Pancreas (tissue), 10 donors: ENCODE data around the gene LEFTY2. TPM values are rescaled to one million over a fixed set of nuclear protein-coding genes. Genes with fewer than 3 reads are reported as not detected.
A peak's percentile ranks its signal among the peaks of the same experiment; 100 is the strongest.
"Not testable (repeated sequence)": the region's sequence is repeated elsewhere in the genome, so short reads cannot be mapped to it uniquely, and the experiment has no call there.

ENCODE experiments used
- ATAC-seq, 4 donors: fragments of 200-7000 bp; cut with Tn5 transposase; one replicate each; pipeline versions ENCODE4 v1.8.0 to v1.9.1; 2020; ENCODE audit warnings: mild to moderate bottlenecking in 4 of 4, moderate library complexity in 4 of 4
- DNase-seq, 6 donors: peaks; one replicate each; pipeline ENCODE4 v3.0.0-alpha.2; 2020
- FAIRE-seq: peaks from 2 replicates; lab custom pipeline; 2012; peaks lifted over from hg19 to GRCh38; lab: Jason Lieb, UNC
- H3K27ac ChIP-seq, 4 donors: fragments of 200-600 bp; sonication (generic); 1 replicate in 3 of 4; 2 replicates in 1 of 4; pipeline versions ENCODE4 v1.5.0 to v1.8.0; 2020
- H3K27me3 ChIP-seq, 4 donors: fragments of 200-600 bp; one replicate each; pipeline ENCODE4 v1.8.0; 2021
- H3K36me3 ChIP-seq, 3 donors: fragments of 200-600 bp; sonication (generic) in 1 of 3; one replicate each; pipeline versions ENCODE4 v1.5.0 to v1.8.0; 2020 to 2021
- H3K4me1 ChIP-seq, 3 donors: fragments of 200-600 bp; one replicate each; pipeline ENCODE4 v1.8.0; 2021
- H3K4me3 ChIP-seq, 4 donors: fragments of 200-600 bp; sonication (generic) in 2 of 4; one replicate each; pipeline versions ENCODE4 v1.5.0 to v1.8.0; 2020 to 2021
- H3K9me3 ChIP-seq, 4 donors: fragments of 200-600 bp; one replicate each; pipeline ENCODE4 v1.8.0; 2021
- CTCF ChIP-seq, 4 donors: fragments of 200-600 bp; sonication (generic) in 3 of 4; IDR thresholded peaks; one replicate each; pipeline versions ENCODE4 v1.5.0 to v1.8.0; 2021; ENCODE audit warnings: antibody characterized with exemption in 4 of 4
- WGBS, 2 donors: extraction: QIAGEN DNeasy Blood & Tissue Kit; methylation state at CpG; one replicate each; pipeline ENCODE4 v1.1.7; 2013; 5-methylcytosine and 5-hydroxymethylcytosine counted together
- intact Hi-C, 3 donors: fragments of 100-400 bp; cut with DNase I; formaldehyde crosslinking; loops; one replicate each; pipeline versions ENCODE4 v1.11.1 to v1.14.2; 2022
- polyA plus RNA-seq, 2 donors: library from polyadenylated mRNA; stranded (reverse); fragments of 200-250 nt; gene quantifications; one replicate each; pipeline ENCODE4 v1.2.3, GENCODE V29; 2013
- total RNA-seq, 6 donors: library from RNA; stranded (reverse); fragmentation: NEBNext Ultra II Directional in 4 of 6; extraction: Animal tissue kit (Norgen Biotek cat#: 25700) in 4 of 6; gene quantifications; one replicate each; pipeline versions ENCODE4 v1.2.1 to v1.2.4, GENCODE V29; 2021 to 2023
- donor health status: healthy with polysubstance abuse.
- donor health status: DM: no; HTN: no; CAD: no; lungs with moderate emphysema.
- donor health status: DM: no; HTN: no; CAD: no.
- donor health status: control.
- donor health status: control.
- donor health status: Bipolar disorder and iron deficiency.
- donor health status: DM: yes; HTN: yes; CAD: no.
- donor health status: DM: no; HTN: no; CAD: no.
- donor health status: DM: no; HTN: no; CAD: no.
- donor health status: DM: yes; HTN: yes; CAD: no.

Gene LEFTY2
- total and polyA plus RNA-seq, 8 donors = 0.07 to 16.3 (median 0.75) TPM; not detected in 4

- Histone ChIP-seq H3K4me3 (no peak overlapping the region), H3K27me3 (no peaks in the 10 kb centered on the region), H3K9me3 (no peaks in the 10 kb centered on the region), H3K27ac (no peak overlapping the region), H3K4me1 (no peaks in the 10 kb centered on the region), H3K36me3 (no peaks in the 10 kb centered on the region)
- no peak for ATAC-seq
- TF ChIP-seq CTCF (IDR thresholded peaks at IDR 0.05) = no peak
- 75 to 81% methylated on average over 3 of the region's 3 CpGs for WGBS, 2 donors
- no peak for DNase-seq
- intact Hi-C loops = no loop called here
- no peak for FAIRE-seq
Observed at GRCh38 chr1:225936523-225936922, 4.5 kb downstream of the LEFTY2 start.

GRCh38 chr1:225936086-225936485 is 4.9 kb downstream of the LEFTY2 start:
- FAIRE-seq, H3K4me1 ChIP-seq, H3K4me3 ChIP-seq, H3K36me3 ChIP-seq, H3K27me3 ChIP-seq, H3K27ac ChIP-seq, intact Hi-C loops, H3K9me3 ChIP-seq: not testable (repeated sequence)
- ATAC-seq (peak in 3 of 4 donors; percentile 40 to 63 (median 52)), DNase-seq (peak in 2 of 6 donors; percentile 32 to 37)
- WGBS, 2 donors = 66 to 70% methylated on average over 8 of the region's 8 CpGs

- TF ChIP-seq CTCF (IDR thresholded peaks at IDR 0.05) = no peak
- intact Hi-C loops = no loop called here
- no peak for FAIRE-seq
Observed at GRCh38 chr1:225934711-225935110, 6.3 kb downstream of the LEFTY2 start.

GRCh38 chr1:225933072-225933471 is 7.9 kb downstream of the LEFTY2 start:
- intact Hi-C loops = no loop called here
- Histone ChIP-seq H3K27me3 (no peaks in the 10 kb centered on the region), H3K36me3 (no peaks in the 10 kb centered on the region), H3K4me1 (no peaks in the 10 kb centered on the region), H3K4me3 (no peak overlapping the region), H3K9me3 (no peaks in the 10 kb centered on the region), H3K27ac (no peak overlapping the region)
- TF ChIP-seq CTCF (IDR thresholded peaks at IDR 0.05) = no peak
- no peak for DNase-seq
- ATAC-seq = no peak
- 54 to 73% methylated on average over 2 of the region's 2 CpGs for WGBS, 2 donors
- no peak for FAIRE-seq

More at GRCh38 chr1:225934711-225935110, 6.3 kb downstream of the LEFTY2 start:
- Histone ChIP-seq H3K27ac (no peak overlapping the region), H3K36me3 (no peaks in the 10 kb centered on the region), H3K4me3 (no peak overlapping the region), H3K4me1 (no peaks in the 10 kb centered on the region), H3K9me3 (no peaks in the 10 kb centered on the region), H3K27me3 (no peaks in the 10 kb centered on the region)
- DNase-seq = no peak
- 88 to 96% methylated on average over 5 of the region's 5 CpGs for WGBS, 2 donors
- ATAC-seq = no peak

- no peaks in the 10 kb centered on the region for H3K9me3 ChIP-seq
- H3K4me3 ChIP-seq = no peak overlapping the region
- FAIRE-seq = no peak
- intact Hi-C loops = no loop called here
- H3K27ac ChIP-seq = no peak overlapping the region
- TF ChIP-seq CTCF (IDR thresholded peaks at IDR 0.05) = no peak
- no peaks in the 10 kb centered on the region for H3K27me3 ChIP-seq
- 79 to 81% methylated on average over 5 of the region's 5 CpGs for WGBS, 2 donors
- DNase-seq = no peak
- H3K36me3 ChIP-seq = no peaks in the 10 kb centered on the region
- ATAC-seq = no peak
- no peaks in the 10 kb centered on the region for H3K4me1 ChIP-seq
Observed at GRCh38 chr1:225931270-225932136, 9.5 kb downstream of the LEFTY2 start.
